ENCODE measurements around the gene POGK.
"Not testable (repeated sequence)": the region's sequence is repeated elsewhere in the genome, so short reads cannot be mapped to it uniquely, and the experiment has no call there.

Gene POGK

GRCh38 chr1:166875302-166875733, 36.0 kb downstream of the POGK start:
- H3K4me1 ChIP-seq = no peaks in the 10 kb centered on the region; the same call in 1 of the 2 replicates

DNA sequence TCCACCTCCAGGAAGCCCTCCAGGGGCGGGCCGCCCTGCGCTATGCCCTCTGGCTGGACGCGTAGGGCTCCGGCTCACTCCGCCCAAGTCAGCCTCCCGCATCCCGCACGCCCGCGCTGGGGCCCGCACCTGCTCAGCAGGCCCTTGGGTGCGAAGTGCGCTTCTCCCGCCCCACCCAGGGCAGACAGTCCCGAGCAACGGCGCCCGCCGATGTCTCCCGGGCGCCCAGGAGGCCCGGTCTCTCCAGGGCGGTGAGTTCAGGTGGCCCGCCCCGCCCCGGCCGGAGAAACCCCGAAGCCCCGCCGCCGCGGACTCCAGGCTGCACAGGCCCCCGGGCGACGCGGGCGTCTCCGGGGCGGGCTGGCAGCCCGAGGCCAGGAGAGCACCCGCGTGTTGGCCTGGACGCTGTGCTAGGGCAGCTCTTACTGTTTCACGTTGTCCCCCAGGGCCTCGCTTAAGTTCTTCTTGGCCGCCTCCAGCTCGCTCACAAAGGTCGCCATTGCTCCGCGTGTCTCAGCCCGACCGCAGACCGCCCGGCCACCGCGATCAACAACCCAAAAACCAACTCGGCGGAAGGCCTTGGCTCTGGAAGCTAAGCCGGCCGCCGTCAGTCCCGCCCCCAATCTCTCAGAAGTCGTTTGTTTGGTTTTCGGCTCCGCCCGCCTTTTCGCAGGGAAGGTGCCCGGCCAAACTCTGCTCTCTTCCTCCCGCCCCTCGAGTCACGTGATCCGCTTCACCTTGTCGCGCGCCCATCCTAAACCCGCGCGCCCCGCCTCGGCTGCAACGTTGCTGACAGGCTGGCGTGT, 36.7 kb downstream of the POGK start, which contains the start of gene TADA1:
Gene TADA1 (minus strand): TSS at position 531 of the 806 bp plus-strand sequence. CDS start 31 bp downstream, at position 500.
- Histone ChIP-seq H3K27me3 (no peaks in the 10 kb centered on the region), H3K9me3 (no peaks in the 10 kb centered on the region), H3K4me1 (no peaks in the 10 kb centered on the region; the same call in 1 of the 2 replicates), H3K36me3 (no peaks in the 10 kb centered on the region), H3K4me3 (ENCODE audit: low read depth, low read length) (peak within 1 kb of the TSS; percentile 93)
- TF ChIP-seq, protein P1, sequence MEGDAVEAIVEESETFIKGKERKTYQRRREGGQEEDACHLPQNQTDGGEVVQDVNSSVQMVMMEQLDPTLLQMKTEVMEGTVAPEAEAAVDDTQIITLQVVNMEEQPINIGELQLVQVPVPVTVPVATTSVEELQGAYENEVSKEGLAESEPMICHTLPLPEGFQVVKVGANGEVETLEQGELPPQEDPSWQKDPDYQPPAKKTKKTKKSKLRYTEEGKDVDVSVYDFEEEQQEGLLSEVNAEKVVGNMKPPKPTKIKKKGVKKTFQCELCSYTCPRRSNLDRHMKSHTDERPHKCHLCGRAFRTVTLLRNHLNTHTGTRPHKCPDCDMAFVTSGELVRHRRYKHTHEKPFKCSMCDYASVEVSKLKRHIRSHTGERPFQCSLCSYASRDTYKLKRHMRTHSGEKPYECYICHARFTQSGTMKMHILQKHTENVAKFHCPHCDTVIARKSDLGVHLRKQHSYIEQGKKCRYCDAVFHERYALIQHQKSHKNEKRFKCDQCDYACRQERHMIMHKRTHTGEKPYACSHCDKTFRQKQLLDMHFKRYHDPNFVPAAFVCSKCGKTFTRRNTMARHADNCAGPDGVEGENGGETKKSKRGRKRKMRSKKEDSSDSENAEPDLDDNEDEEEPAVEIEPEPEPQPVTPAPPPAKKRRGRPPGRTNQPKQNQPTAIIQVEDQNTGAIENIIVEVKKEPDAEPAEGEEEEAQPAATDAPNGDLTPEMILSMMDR (IDR thresholded peaks at IDR 0.05; ENCODE audit: low read depth, low read length) = no peak
- DNase-seq = peak; percentile 99

More at GRCh38 chr1:166875302-166875733, 36.0 kb downstream of the POGK start:
- Histone ChIP-seq H3K27me3 (no peaks in the 10 kb centered on the region), H3K36me3 (no peaks in the 10 kb centered on the region), H3K4me3 (ENCODE audit: low read depth, low read length) (peak overlapping the region; percentile 93), H3K9me3 (no peaks in the 10 kb centered on the region)
- TF ChIP-seq, protein P1 (IDR thresholded peaks at IDR 0.05; ENCODE audit: low read depth, low read length) = no peak
- no peak for DNase-seq

DNA sequence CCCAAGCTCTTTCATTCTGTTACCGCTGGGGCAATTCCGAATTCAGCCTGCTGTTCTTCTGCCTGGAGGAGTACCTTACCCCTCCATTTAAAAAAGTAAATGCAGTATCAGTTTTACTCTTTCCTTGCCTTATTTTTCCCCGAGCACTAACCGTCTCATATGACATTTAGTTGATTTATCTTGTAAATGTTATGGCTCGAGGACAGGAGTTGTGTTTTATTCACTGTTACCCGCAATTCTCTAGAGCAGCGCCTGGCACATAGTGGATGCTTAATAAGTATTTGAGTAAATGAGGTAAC, 37.2 kb downstream of the POGK start:
- DNase-seq = no peak
- Histone ChIP-seq H3K27me3 (no peaks in the 10 kb centered on the region), H3K4me1 (no peaks in the 10 kb centered on the region; the same call in 1 of the 2 replicates), H3K36me3 (no peaks in the 10 kb centered on the region), H3K4me3 (ENCODE audit: low read depth, low read length) (peak overlapping the region; percentile 57), H3K9me3 (no peaks in the 10 kb centered on the region)
- TF ChIP-seq, protein P1 (IDR thresholded peaks at IDR 0.05; ENCODE audit: low read depth, low read length) = peak; percentile 28

- not testable (repeated sequence) for H3K27me3 ChIP-seq; H3K36me3 ChIP-seq; H3K9me3 ChIP-seq; H3K4me1 ChIP-seq; H3K4me3 ChIP-seq (ENCODE audit: low read depth, low read length); DNase-seq
These were observed 39.1 kb downstream of the POGK start for GRCh38 chr1:166878173-166878917.

- TF ChIP-seq, protein P1 (IDR thresholded peaks at IDR 0.05; ENCODE audit: low read depth, low read length) = no peak
- Histone ChIP-seq H3K9me3 (no peaks in the 10 kb centered on the region), H3K36me3 (no peaks in the 10 kb centered on the region), H3K4me3 (ENCODE audit: low read depth, low read length) (no peak overlapping the region), H3K27me3 (no peaks in the 10 kb centered on the region), H3K4me1 (no peaks in the 10 kb centered on the region)
- no peak for DNase-seq
These were observed 43.6 kb downstream of the POGK start for GRCh38 chr1:166882893-166883292.

- no peaks in the 10 kb centered on the region; the same call in 1 of the 2 replicates for H3K27me3 ChIP-seq
- H3K4me1 ChIP-seq = no peaks in the 10 kb centered on the region
- no peak overlapping the region for H3K4me3 ChIP-seq (ENCODE audit: low read depth, low read length)
- TF ChIP-seq, protein P1 (IDR thresholded peaks at IDR 0.05; ENCODE audit: low read depth, low read length) = peak; percentile 24; the same call in 1 of the 2 replicates
- DNase-seq = no peak
- H3K36me3 ChIP-seq = no peaks in the 10 kb centered on the region
- H3K9me3 ChIP-seq = no peaks in the 10 kb centered on the region
These were observed 44.9 kb downstream of the POGK start for GRCh38 chr1:166884040-166884642.

Measured in BE2C (cell line).